ENCODE data around the gene PPP2R1A. TPM values are rescaled to one million over a fixed set of nuclear protein-coding genes. Genes with fewer than 3 reads are reported as not detected.

Gene PPP2R1A
- total RNA-seq, 1 donor from 2014 or later = 67.4 TPM

- H3K36me3 ChIP-seq (ENCODE audit: control insufficient read depth, insufficient read depth, low read length) = peaks cover 53% of the 10 kb centered on the region
- DNase-seq (ENCODE audit: low read depth) = no peak
- H3K4me3 ChIP-seq (ENCODE audit: low read depth, low read length) = no peak overlapping the region
- no peaks in the 10 kb centered on the region for H3K27me3 ChIP-seq (ENCODE audit: control insufficient read depth, insufficient read depth, low read length)
- no peak for FAIRE-seq
- TF ChIP-seq CTCF (IDR thresholded peaks at IDR 0.05; ENCODE audit: insufficient read depth, low read length, severe bottlenecking) = no peak
Observed at GRCh38 chr19:52211203-52211602, 21.4 kb downstream of the PPP2R1A start.

DNA sequence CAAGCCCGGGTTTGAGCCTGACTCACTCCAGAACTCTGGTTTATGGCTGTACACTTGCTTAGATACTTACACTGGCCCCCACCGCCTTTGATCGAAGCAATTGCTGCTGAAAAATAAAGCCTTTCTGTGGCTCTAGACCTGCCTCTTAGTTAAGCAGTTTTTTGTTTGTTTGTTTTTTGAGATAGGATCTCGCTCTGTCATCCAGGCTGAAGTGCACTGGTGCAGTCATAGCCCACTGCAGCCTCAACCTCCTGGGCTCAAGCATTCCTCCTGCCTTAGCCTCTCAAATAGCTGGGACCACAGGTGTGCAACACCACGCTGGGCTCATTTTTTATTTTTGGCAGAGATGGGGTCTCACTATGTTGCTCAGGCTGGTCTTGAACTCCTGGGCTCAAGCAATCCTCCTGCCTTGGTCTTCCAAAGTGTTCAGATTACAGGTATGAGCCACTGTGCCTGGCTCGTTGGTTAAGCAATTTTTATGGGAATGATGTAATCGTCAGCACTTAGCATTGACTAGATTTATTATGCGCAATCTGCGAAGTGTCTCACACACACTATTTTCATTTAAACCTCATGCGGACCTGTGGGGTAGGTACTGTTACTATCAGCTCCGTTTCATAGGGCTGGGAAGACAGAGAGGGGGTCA, 22.2 kb downstream of the PPP2R1A start:
- peaks cover 51% of the 10 kb centered on the region for H3K36me3 ChIP-seq (ENCODE audit: control insufficient read depth, insufficient read depth, low read length)
- FAIRE-seq = no peak
- H3K4me3 ChIP-seq (ENCODE audit: low read depth, low read length) = no peak overlapping the region
- TF ChIP-seq CTCF (IDR thresholded peaks at IDR 0.05; ENCODE audit: insufficient read depth, low read length, severe bottlenecking) = no peak
- no peaks in the 10 kb centered on the region for H3K27me3 ChIP-seq (ENCODE audit: control insufficient read depth, insufficient read depth, low read length)
- DNase-seq (ENCODE audit: low read depth) = no peak

DNA sequence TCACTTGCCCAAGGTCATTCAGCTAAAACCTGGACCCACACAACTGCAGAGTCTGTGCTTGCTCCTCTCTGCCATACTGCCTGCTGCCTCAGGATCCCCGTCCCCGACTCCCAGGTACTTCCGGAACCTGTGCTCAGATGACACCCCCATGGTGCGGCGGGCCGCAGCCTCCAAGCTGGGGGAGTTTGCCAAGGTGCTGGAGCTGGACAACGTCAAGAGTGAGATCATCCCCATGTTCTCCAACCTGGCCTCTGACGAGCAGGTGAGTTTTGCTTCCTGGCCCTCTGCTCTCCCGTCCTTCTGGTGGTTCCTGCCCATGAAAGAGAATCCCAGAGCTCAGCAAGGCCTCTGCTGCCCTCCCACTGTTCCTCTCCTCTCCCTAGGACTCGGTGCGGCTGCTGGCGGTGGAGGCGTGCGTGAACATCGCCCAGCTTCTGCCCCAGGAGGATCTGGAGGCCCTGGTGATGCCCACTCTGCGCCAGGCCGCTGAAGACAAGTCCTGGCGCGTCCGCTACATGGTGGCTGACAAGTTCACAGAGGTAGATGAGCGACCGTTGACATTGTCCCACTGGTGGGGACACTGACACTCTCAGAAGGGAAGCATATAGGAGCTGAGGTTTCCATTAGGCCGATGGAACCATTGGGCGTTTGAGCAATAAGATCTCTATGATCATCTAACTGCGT, 22.9 kb downstream of the PPP2R1A start:
- no peak for TF ChIP-seq CTCF (IDR thresholded peaks at IDR 0.05; ENCODE audit: insufficient read depth, low read length, severe bottlenecking)
- FAIRE-seq (peak; percentile 43), DNase-seq (ENCODE audit: low read depth) (no peak)
- Histone ChIP-seq H3K4me3 (ENCODE audit: low read depth, low read length) (no peak overlapping the region), H3K27me3 (ENCODE audit: control insufficient read depth, insufficient read depth, low read length) (no peaks in the 10 kb centered on the region), H3K36me3 (ENCODE audit: control insufficient read depth, insufficient read depth, low read length) (peaks cover 51% of the 10 kb centered on the region)

DNA sequence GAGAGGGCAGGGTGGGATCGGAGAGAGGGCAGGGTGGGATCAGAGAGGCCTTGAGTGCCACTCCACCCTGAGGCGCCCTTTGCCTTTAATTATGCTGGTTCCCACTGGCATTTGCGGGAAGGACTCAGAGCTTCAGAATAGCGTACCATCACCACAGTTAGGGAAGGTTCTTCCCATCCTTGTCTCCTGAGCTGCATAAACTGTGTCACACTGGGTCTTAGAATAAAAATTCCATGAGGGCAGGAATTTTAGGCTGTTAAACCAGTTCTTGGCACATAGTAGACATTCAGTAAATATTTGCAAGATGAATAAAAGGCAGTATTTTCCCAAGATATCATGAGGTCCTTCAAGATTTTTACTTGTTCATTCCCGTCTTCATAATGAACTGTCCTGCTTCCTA, 24.4 kb downstream of the PPP2R1A start:
- Histone ChIP-seq H3K27me3 (ENCODE audit: control insufficient read depth, insufficient read depth, low read length) (no peaks in the 10 kb centered on the region), H3K36me3 (ENCODE audit: control insufficient read depth, insufficient read depth, low read length) (peaks cover 58% of the 10 kb centered on the region), H3K4me3 (ENCODE audit: low read depth, low read length) (no peak overlapping the region)
- TF ChIP-seq CTCF (IDR thresholded peaks at IDR 0.05; ENCODE audit: insufficient read depth, low read length, severe bottlenecking) = no peak
- DNase-seq (ENCODE audit: low read depth) = no peak
- no peak for FAIRE-seq

DNA sequence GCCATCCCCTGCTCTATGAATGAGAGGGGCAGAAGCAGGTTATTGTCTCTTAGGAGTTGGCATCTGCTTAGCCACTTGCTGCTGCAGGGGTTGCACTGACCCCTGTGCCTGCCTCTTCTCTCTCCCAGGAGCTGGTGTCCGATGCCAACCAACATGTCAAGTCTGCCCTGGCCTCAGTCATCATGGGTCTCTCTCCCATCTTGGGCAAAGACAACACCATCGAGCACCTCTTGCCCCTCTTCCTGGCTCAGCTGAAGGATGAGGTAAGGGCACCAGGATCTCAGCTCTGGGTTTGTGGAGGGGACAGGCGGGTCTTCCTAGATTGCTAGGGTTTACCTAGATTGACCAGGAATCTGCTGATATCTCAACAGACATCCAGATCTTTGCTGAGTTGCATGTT, 26.5 kb downstream of the PPP2R1A start:
- FAIRE-seq (no peak), DNase-seq (ENCODE audit: low read depth) (no peak)
- no peak overlapping the region for H3K4me3 ChIP-seq (ENCODE audit: low read depth, low read length)
- no peak for TF ChIP-seq CTCF (IDR thresholded peaks at IDR 0.05; ENCODE audit: insufficient read depth, low read length, severe bottlenecking)
- no peaks in the 10 kb centered on the region for H3K27me3 ChIP-seq (ENCODE audit: control insufficient read depth, insufficient read depth, low read length)
- peaks cover 67% of the 10 kb centered on the region for H3K36me3 ChIP-seq (ENCODE audit: control insufficient read depth, insufficient read depth, low read length)

Measured in bronchial epithelial cell (primary cell).